ENCODE data around the gene SNRNP25. TPM values are rescaled to one million over a fixed set of nuclear protein-coding genes. Genes with fewer than 3 reads are reported as not detected.

Gene SNRNP25
- total RNA-seq, 5 donors from 2014 or later (not counting 1 experiment from before 2014, with no cell fraction given): 6.8 to 11.4 (median 9.0) TPM

DNA sequence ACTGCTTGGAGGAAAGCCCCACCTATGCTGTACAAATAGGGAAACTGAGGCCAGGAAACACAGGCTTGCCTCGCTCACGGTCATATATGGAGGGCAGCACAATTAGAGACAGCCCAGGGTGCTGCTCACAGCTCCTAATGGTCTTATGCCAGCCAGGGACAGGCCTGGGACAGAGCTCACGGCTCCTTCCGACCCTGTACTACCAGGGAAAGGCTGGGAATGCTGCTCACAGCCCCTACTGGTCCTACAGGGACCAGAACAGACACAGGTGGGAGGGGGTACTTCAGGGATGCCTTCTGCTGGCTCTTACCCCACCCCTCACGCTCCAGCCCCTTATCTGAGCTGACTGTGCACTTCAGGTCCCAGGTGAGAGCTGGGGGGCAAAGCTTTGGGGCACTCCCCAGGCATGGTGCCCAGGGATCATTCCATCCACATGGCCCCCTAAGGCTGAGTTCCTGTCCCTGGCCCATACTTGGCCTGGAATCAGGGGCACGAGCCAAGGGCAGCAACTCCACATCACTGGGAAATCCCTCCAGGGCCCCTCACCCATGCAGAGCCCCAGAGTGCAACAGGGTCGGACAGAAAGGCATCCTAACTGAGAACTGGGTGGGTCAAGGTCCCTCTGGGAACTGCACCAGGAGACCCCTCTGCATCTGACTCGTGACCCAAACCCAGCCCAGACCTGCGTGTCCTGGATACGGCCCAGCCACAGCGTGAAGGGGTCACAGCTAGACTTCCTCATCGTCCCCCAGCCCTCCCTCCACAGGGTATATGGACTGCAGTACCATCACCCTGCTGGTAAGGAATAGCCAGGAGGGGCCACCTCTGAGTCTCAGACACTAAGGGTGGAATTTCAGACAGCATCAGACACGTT lies 12.9 kb downstream of the SNRNP25 start:
- no peak overlapping the region for H3K27ac ChIP-seq (ENCODE audit: low read length)
- POLR2A ChIA-PET: interaction anchor here in 1 of 2 donors (0.6 kb wide), 1 partner anchor 27 kb away, joined by 3 read pairs; no protein-coding TSS in a partner anchor
- no peaks in the 10 kb centered on the region for H3K9me3 ChIP-seq
- CTCF ChIA-PET: interaction anchor here (0.9 to 2.5 kb wide), 4 partner anchors 30 to 172 kb away, joined by 3 to 19 read pairs (median 8); no protein-coding TSS in a partner anchor
- Mint-ChIP-seq H3K27ac (no peak overlapping the region), H3K4me1 (peaks cover 0 to 8% (median 3%) of the 10 kb centered on the region in 3 donors), H3K4me3 (no peak overlapping the region), H3K36me3 (no peaks in the 10 kb centered on the region), H3K9me3 (no peaks in the 10 kb centered on the region), H3K27me3 (peaks cover 3 to 24% of the 10 kb centered on the region in 2 donors)
- ATAC-seq (replicated peaks in 1 of 4) (no peak), DNase-seq (no peak)
- peaks cover 0 to 60% of the 10 kb centered on the region in 2 experiments for H3K27me3 ChIP-seq (replicated peaks in 1 of 2; ENCODE audit: control insufficient read depth in 2 of 2, extremely low read depth in 1 of 2, insufficient read depth in 2 of 2, low read length in 1 of 2)
- 81% methylated on average over 11 of the region's 13 CpGs for WGBS (ENCODE audit: insufficient coverage)
- H3K36me3 ChIP-seq (ENCODE audit: control insufficient read depth in 2 of 2, extremely low read depth in 1 of 2, insufficient read depth in 1 of 2, low read length in 1 of 2): no peaks in the 10 kb centered on the region
- no peak overlapping the region for H3K4me3 ChIP-seq (ENCODE audit: control insufficient read depth in 1 of 2, extremely low read depth in 1 of 2, low read length in 1 of 2)
- peaks cover 0 to 5% of the 10 kb centered on the region in 2 experiments for H3K4me1 ChIP-seq (ENCODE audit: control insufficient read depth in 1 of 2, extremely low read depth in 1 of 2, insufficient read depth in 2 of 2, low read length in 2 of 2)

DNA sequence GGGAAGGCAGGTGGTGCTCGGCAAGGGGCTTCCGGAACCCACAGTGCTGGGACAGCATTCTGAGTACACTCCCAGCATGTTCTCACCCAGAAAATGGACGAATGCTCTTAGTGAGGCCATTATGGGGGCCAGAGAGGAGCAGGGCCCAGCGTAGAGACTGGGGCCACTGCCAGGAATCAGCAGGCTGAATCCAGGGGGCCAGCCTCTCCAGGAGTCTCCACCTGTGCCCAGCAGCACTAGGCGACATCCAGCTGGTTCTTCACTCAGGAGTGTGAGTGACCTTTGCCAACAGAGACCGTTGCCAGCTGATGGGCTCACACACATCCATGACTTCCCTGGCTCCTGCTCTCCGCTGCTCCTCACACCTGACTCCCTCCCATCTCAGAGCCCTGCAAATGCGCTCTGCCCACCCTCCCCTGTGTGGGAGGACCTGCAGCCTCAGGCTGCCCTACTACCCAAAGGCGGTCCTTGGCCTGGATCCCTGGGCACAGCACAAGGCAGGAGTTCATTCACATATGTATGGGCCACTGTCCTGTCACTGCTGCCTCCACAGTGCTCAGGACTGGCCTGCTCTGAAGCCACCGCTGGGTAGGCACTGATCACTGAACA lies 13.7 kb downstream of the SNRNP25 start:
- H3K36me3 ChIP-seq (ENCODE audit: control insufficient read depth in 2 of 2, extremely low read depth in 1 of 2, insufficient read depth in 1 of 2, low read length in 1 of 2): no peaks in the 10 kb centered on the region
- CTCF ChIA-PET: interaction anchor here in 1 of 2 donors (0.8 to 2.5 kb wide), 2 partner anchors 29 to 30 kb away, joined by 4 to 11 read pairs; no protein-coding TSS in a partner anchor
- peaks cover 0 to 63% of the 10 kb centered on the region in 2 experiments for H3K27me3 ChIP-seq (replicated peaks in 1 of 2; ENCODE audit: control insufficient read depth in 2 of 2, extremely low read depth in 1 of 2, insufficient read depth in 2 of 2, low read length in 1 of 2)

DNA sequence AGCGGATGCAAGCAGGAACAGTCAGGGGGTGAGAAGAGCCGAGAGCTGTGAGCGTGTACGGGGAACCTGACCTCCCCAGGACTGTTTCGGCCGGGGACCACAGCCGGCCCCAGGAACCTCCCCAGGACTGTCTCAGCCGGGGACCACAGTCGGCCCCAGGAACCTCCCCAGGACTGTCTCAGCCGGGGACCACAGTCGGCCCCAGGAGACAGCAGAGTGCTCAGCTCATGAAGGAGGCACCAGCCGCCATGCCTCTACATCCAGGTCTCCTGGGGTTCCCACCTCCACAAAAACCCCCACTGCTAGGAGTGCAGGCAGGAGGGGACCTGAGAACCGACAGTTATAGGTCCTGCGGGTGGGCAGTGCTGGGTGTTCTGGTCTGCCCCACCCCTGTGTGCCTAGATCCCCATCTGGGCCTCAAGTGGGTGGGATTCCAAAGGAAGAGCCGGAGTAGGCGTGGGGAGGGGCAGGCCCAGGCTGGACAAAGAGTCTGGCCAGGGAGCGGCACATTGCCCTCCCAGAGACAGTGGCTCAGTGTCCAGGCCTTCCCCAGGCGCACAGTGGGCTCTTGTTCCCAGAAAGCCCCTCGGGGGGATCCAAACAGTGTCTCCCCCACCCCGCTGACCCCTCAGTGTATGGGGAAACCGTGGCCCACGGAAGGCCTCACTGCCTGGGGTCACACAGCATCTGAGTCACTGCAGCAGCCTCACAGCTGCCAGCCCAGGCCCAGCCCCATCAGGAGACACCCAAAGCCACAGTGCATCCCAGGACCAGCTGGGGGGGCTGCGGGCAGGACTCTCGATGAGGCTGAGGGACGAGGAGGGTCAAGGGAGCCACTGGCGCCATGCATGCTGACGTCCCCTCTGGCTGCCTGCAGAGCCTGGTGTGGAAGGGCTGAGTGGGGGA lies 14.5 kb downstream of the SNRNP25 start:
- Mint-ChIP-seq H3K9me3 (no peaks in the 10 kb centered on the region), H3K4me1 (peaks cover 5 to 11% (median 7%) of the 10 kb centered on the region in 3 donors), H3K27ac (no peak overlapping the region), H3K36me3 (no peaks in the 10 kb centered on the region), H3K4me3 (no peak overlapping the region), H3K27me3 (peaks cover 7 to 28% of the 10 kb centered on the region in 2 donors)
- Histone ChIP-seq H3K4me3 (ENCODE audit: control insufficient read depth in 1 of 2, extremely low read depth in 1 of 2, low read length in 1 of 2) (no peak overlapping the region), H3K27me3 (replicated peaks in 1 of 2; ENCODE audit: control insufficient read depth in 2 of 2, extremely low read depth in 1 of 2, insufficient read depth in 2 of 2, low read length in 1 of 2) (peaks cover 0 to 66% of the 10 kb centered on the region in 2 experiments), H3K9me3 (no peaks in the 10 kb centered on the region), H3K27ac (ENCODE audit: low read length) (no peak overlapping the region), H3K36me3 (ENCODE audit: control insufficient read depth in 2 of 2, extremely low read depth in 1 of 2, insufficient read depth in 1 of 2, low read length in 1 of 2) (no peaks in the 10 kb centered on the region), H3K4me1 (ENCODE audit: control insufficient read depth in 1 of 2, extremely low read depth in 1 of 2, insufficient read depth in 2 of 2, low read length in 2 of 2) (peaks cover 0 to 14% of the 10 kb centered on the region in 2 experiments)
- ChIA-PET POLR2A (no interaction called here), CTCF (interaction anchor here (0.6 to 0.8 kb wide), 2 partner anchors 29 to 114 kb away, joined by 4 to 6 read pairs; no protein-coding TSS in a partner anchor)
- no peak for ATAC-seq (replicated peaks in 1 of 4)
- no peak for DNase-seq
- 90% methylated on average over 24 of the region's 27 CpGs for WGBS (ENCODE audit: insufficient coverage)

More for the DNA sequence above, 13.7 kb downstream of the SNRNP25 start:
- WGBS (ENCODE audit: insufficient coverage): 86% methylated on average over 10 of the region's 10 CpGs
- Mint-ChIP-seq H3K9me3 (no peaks in the 10 kb centered on the region), H3K27ac (no peak overlapping the region), H3K4me1 (peaks cover 0 to 8% (median 3%) of the 10 kb centered on the region in 3 donors), H3K36me3 (no peaks in the 10 kb centered on the region), H3K4me3 (no peak overlapping the region), H3K27me3 (peaks cover 3 to 24% of the 10 kb centered on the region in 2 donors)
- POLR2A ChIA-PET: no interaction called here
- no peak overlapping the region for H3K27ac ChIP-seq (ENCODE audit: low read length)
- no peaks in the 10 kb centered on the region for H3K9me3 ChIP-seq
- H3K4me1 ChIP-seq (ENCODE audit: control insufficient read depth in 1 of 2, extremely low read depth in 1 of 2, insufficient read depth in 2 of 2, low read length in 2 of 2): peaks cover 0 to 10% of the 10 kb centered on the region in 2 experiments
- no peak overlapping the region for H3K4me3 ChIP-seq (ENCODE audit: control insufficient read depth in 1 of 2, extremely low read depth in 1 of 2, low read length in 1 of 2)
- no peak for DNase-seq
- no peak for ATAC-seq (replicated peaks in 1 of 4)

DNA sequence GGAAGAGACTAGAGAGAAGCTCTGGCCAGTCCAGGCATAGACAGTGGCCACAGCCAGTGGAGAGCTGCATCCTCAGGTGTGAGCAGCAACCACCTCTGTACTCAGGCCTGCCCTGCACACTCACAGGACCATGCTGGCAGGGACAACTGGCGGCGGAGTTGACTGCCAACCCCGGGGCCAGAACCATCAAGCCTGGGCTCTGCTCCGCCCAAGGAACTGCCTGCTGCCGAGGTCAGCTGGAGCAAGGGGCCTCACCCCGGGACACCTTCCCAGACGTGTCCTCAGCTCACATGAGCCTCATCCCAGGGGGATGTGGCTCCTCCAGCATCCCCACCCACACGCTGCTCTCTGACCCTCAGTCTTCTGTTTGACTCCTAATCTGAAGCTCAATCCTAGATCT lies 15.6 kb downstream of the SNRNP25 start:
- no peaks in the 10 kb centered on the region for H3K9me3 Mint-ChIP-seq
- 89% methylated on average over 8 of the region's 8 CpGs for WGBS (ENCODE audit: insufficient coverage)
- POLR2A ChIA-PET: no interaction called here

DNA sequence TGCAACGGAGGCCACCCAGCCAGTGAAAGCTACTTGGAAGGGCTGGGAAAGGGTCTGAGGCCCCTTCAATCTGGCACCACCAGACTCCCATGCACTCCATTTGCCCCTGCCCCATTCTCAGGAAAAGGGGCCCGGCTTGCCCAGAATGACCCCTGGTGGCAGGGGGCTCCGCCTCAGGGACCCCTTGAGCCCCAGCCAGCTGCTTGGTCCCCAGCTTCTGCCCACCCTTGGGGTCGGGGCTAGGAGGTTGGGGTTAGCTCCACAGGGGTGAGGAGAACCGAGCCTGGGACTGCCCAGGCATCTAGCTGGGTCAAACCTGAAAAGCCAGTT lies 17.5 kb downstream of the SNRNP25 start:
- peaks cover 0 to 83% of the 10 kb centered on the region in 2 experiments for H3K27me3 ChIP-seq (replicated peaks in 1 of 2; ENCODE audit: control insufficient read depth in 2 of 2, extremely low read depth in 1 of 2, insufficient read depth in 2 of 2, low read length in 1 of 2)
- Mint-ChIP-seq H3K27me3 (peaks cover 8 to 37% of the 10 kb centered on the region in 2 donors), H3K36me3 (no peaks in the 10 kb centered on the region), H3K4me3 (peak overlapping the region in 1 of 3 donors; percentile 19), H3K9me3 (no peaks in the 10 kb centered on the region), H3K27ac (no peak overlapping the region), H3K4me1 (peaks cover 6 to 12% (median 9%) of the 10 kb centered on the region in 3 donors)
- H3K27ac ChIP-seq (ENCODE audit: low read length): no peak overlapping the region
- peaks cover 1 to 16% of the 10 kb centered on the region in 2 experiments for H3K4me1 ChIP-seq (ENCODE audit: control insufficient read depth in 1 of 2, extremely low read depth in 1 of 2, insufficient read depth in 2 of 2, low read length in 2 of 2)
- WGBS (ENCODE audit: insufficient coverage): 100% methylated on average over 2 of the region's 5 CpGs
- ChIA-PET POLR2A (no interaction called here), CTCF (no interaction called here)
- no peak overlapping the region for H3K4me3 ChIP-seq (ENCODE audit: control insufficient read depth in 1 of 2, extremely low read depth in 1 of 2, low read length in 1 of 2)
- ATAC-seq (replicated peaks in 1 of 4) (no peak), DNase-seq (no peak)
- H3K9me3 ChIP-seq: no peaks in the 10 kb centered on the region
- no peaks in the 10 kb centered on the region for H3K36me3 ChIP-seq (ENCODE audit: control insufficient read depth in 2 of 2, extremely low read depth in 1 of 2, insufficient read depth in 1 of 2, low read length in 1 of 2)

More for the DNA sequence above, 15.6 kb downstream of the SNRNP25 start:
- Mint-ChIP-seq H3K4me3 (no peak overlapping the region), H3K27me3 (peaks cover 8 to 36% of the 10 kb centered on the region in 2 donors), H3K27ac (no peak overlapping the region), H3K4me1 (peaks cover 6 to 11% (median 7%) of the 10 kb centered on the region in 3 donors), H3K36me3 (no peaks in the 10 kb centered on the region)
- no peaks in the 10 kb centered on the region for H3K9me3 ChIP-seq
- H3K27ac ChIP-seq (ENCODE audit: low read length): no peak overlapping the region
- CTCF ChIA-PET: interaction anchor here in 1 of 2 donors (0.6 kb wide), 1 partner anchor 24 kb away, joined by 3 read pairs; no protein-coding TSS in a partner anchor
- no peak for ATAC-seq (replicated peaks in 1 of 4)
- H3K36me3 ChIP-seq (ENCODE audit: control insufficient read depth in 2 of 2, extremely low read depth in 1 of 2, insufficient read depth in 1 of 2, low read length in 1 of 2): no peaks in the 10 kb centered on the region
- DNase-seq: no peak
- H3K4me3 ChIP-seq (ENCODE audit: control insufficient read depth in 1 of 2, extremely low read depth in 1 of 2, low read length in 1 of 2): no peak overlapping the region
- peaks cover 0 to 75% of the 10 kb centered on the region in 2 experiments for H3K27me3 ChIP-seq (replicated peaks in 1 of 2; ENCODE audit: control insufficient read depth in 2 of 2, extremely low read depth in 1 of 2, insufficient read depth in 2 of 2, low read length in 1 of 2)
- H3K4me1 ChIP-seq (ENCODE audit: control insufficient read depth in 1 of 2, extremely low read depth in 1 of 2, insufficient read depth in 2 of 2, low read length in 2 of 2): peaks cover 0 to 14% of the 10 kb centered on the region in 2 experiments
